ENCODE results near the gene GARIN5A.
A peak's percentile ranks its signal among the peaks of the same experiment; 100 is the strongest.
"Not testable (repeated sequence)": the region's sequence is repeated elsewhere in the genome, so short reads cannot be mapped to it uniquely, and the experiment has no call there.

The GARIN5A gene

DNA sequence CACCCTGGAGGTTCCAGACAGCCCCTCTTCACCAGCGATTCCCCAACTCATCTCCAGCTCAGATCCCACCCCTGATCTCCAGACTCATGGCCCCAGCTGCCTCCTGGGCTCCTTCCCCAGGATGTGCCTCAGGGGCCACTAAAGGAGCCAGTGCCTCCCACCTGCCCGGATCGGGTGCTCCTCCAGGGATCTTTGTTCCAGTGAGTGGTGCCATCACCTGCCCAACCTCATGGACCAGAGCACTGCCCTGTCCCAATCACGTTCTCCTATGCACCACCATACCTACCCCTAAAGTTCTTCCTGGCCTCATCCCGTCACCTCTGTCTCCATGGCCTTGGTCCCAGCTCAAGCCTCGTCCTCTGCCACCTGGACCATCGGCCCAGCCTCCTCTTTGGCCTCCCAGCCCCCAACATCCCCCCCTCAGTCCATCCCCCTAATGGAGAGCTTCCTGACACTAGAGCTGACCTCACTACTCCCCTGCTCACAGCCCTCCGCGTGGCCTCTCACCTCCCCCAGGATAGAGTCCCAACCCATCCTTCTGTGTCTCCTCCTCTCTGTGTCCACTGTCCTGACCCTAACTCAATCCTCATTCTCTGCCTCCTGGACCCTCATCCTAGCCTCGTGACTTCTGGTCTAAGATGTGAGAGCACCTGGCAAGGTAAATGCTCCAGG, 8.8 kb upstream of the GARIN5A start:
- ATAC-seq = no peak
- H3K9me3 Mint-ChIP-seq = no peaks in the 10 kb centered on the region
- H3K4me3 Mint-ChIP-seq = no peak overlapping the region
- peak overlapping the region; percentile 34 for H3K27ac Mint-ChIP-seq
- peaks cover 44% of the 10 kb centered on the region for H3K4me1 Mint-ChIP-seq
- no peak for DNase-seq (ENCODE audit: low spot score in 2 of 2)
- H3K36me3 Mint-ChIP-seq = peaks cover 56% of the 10 kb centered on the region

DNA sequence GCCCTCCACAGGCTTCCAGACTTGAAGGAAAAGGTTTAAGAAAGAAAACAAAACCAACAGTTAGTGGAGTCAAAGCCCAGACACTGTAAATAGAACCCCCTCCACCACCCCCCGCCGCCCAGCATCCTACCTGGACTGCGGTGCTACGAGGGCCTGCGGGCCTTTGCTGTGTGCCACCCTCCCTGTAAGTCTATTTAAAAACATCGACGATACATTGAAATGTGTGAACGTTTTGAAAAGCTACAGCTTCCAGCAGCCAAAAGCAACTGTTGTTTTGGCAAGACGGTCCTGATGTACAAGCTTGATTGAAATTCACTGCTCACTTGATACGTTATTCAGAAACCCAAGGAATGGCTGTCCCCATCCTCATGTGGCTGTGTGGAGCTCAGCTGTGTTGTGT, 6.3 kb upstream of the GARIN5A start:
- no peaks in the 10 kb centered on the region for H3K9me3 Mint-ChIP-seq
- ATAC-seq (no peak), DNase-seq (ENCODE audit: low spot score in 2 of 2) (no peak)
- peaks cover 39% of the 10 kb centered on the region for H3K4me1 Mint-ChIP-seq
- no peak overlapping the region for H3K27ac Mint-ChIP-seq
- H3K36me3 Mint-ChIP-seq = peaks cover 59% of the 10 kb centered on the region
- no peak overlapping the region for H3K4me3 Mint-ChIP-seq

DNA sequence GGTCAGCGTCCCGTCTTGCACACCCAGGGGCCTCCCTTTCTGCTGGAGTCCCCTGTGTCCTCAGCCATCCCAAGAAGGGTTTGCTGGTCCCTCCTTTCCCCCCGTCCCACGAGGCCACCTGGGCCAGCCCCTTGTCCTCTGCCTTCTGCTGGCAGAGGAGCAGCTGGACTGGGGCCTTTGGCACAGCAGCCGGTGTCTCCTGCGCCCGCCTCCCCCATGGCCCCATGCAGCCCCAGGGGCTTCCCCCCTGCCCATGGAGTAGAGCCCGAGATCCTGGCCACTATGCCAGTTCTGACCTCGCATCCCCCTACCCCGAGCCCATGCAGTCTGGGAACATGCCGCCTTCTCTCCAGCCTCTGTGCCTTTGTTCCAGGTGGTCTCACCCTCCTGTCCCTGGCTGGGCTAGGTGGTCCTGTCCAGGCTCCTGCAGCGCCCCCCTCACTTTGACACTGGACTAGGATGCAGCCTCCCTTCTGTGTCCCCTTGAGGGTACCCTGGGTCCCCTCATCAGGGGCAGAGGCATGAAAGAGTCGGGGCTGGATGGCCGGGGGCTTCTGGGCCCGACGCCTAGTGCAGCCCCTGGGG, 5.7 kb upstream of the GARIN5A start:
- no peak overlapping the region for H3K4me3 Mint-ChIP-seq
- peaks cover 64% of the 10 kb centered on the region for H3K36me3 Mint-ChIP-seq
- no peak overlapping the region for H3K27ac Mint-ChIP-seq
- DNase-seq (ENCODE audit: low spot score in 2 of 2) (no peak), ATAC-seq (no peak)
- H3K4me1 Mint-ChIP-seq = peaks cover 39% of the 10 kb centered on the region
- H3K9me3 Mint-ChIP-seq = no peaks in the 10 kb centered on the region

DNA sequence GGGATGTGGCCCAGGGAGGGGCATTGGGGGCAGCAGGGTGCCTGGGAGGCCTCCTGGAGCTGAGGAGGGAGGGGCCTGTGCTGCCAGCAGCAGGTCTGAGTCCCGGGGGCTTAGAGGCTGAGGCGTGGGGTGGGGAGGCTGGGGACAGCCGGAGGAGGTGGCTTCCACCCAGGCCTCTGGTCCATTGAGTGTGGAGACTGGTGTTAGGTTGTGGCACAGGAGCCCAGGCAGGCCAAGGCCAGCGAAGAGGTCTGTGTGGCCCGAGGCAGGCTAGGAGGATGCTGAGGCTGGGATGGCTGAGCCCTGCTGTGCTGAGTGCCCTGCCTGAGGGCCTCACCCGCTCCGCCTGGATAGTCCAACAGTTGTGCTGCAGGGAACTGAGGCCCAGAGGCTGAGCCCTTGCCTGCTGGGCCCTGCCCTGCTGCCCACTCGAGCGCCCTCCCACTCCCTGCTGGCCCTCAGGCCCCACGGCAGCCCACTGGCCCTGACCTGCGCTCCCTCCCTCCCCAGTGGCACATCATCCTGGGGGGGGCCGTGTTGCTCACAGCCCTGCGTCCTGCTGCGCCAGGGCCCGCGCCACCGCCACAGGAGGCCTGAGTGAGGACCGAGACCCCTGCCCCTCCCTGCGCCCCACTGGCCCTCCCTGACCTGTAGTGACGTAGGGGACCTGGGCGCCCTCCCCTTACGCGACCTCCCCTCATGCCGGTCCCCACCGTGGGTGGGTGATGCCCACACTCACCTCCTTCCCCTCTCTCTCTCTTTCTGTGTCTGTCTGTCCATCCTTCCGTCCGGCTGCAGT, 4.9 kb upstream of the GARIN5A start:
- H3K36me3 Mint-ChIP-seq = peaks cover 72% of the 10 kb centered on the region
- H3K4me3 Mint-ChIP-seq = no peak overlapping the region
- peak overlapping the region; percentile 81 for H3K27ac Mint-ChIP-seq
- ATAC-seq (no peak), DNase-seq (ENCODE audit: low spot score in 2 of 2) (no peak)
- H3K9me3 Mint-ChIP-seq = no peaks in the 10 kb centered on the region
- peaks cover 42% of the 10 kb centered on the region for H3K4me1 Mint-ChIP-seq

DNA sequence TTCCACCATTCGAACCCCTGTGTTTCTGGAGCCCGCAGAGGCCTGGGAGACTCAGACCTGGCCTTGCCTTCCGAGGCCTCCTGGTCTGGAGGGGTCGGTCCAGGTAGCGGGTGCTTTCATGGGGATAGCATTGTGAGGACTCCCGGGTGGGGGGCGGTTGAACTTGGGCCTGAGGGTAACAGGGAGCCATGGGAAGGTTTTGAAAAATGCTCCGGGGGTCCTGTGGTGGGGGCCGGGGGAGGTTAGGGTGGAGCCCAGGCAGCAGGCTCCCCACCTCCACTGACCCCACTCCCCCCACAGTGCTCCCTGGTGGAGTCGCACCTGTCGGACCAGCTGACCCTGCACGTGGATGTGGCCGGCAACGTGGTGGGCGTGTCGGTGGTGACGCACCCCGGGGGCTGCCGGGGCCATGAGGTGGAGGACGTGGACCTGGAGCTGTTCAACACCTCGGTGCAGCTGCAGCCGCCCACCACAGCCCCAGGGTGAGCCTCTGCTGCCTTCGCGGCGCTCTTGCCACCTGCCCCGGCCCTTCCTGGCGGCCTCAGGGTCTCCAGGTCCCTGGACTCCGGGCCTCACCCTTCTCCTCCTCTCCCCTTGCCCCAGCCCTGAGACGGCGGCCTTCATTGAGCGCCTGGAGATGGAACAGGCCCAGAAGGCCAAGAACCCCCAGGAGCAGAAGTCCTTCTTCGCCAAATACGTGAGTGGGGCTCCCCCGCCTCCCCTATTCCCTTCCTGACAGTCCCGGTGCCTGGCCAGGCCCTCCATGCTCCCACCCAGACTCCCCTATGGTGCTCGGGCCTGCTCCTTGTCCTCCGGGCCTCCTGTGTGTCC, 3.8 kb upstream of the GARIN5A start:
- Mint-ChIP-seq H3K36me3 (peaks cover 81% of the 10 kb centered on the region), H3K4me1 (peaks cover 48% of the 10 kb centered on the region), H3K4me3 (no peak overlapping the region), H3K9me3 (no peaks in the 10 kb centered on the region), H3K27ac (peak overlapping the region; percentile 81)
- no peak for ATAC-seq
- DNase-seq (ENCODE audit: low spot score in 2 of 2) = no peak

DNA sequence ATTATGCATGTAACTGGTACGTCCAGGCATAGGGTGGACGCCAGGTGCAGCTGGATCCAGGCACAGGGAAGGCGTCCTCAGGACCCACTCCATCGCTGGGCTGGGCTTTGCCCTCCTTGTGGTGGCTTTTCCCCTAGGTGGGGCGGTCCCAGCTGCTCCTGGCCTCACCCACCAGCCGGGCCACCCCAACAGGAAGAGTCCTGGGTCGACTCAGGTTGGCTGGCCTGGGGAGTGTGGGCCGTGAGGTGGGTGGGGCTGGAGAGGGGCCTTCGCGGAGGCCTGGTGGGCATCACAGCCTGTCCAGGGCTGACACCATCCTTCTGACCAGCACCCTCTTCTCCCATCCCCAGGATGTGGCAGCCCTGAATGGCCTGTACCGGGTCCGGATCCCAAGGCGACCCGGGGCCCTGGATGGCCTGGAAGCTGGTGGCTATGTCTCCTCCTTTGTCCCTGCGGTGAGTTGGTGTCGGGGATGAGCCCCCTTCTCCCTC, 3.2 kb upstream of the GARIN5A start:
- DNase-seq (ENCODE audit: low spot score in 2 of 2) (no peak), ATAC-seq (no peak)
- no peak overlapping the region for H3K4me3 Mint-ChIP-seq
- peaks cover 80% of the 10 kb centered on the region for H3K36me3 Mint-ChIP-seq
- H3K9me3 Mint-ChIP-seq = no peaks in the 10 kb centered on the region
- no peak overlapping the region for H3K27ac Mint-ChIP-seq
- peaks cover 51% of the 10 kb centered on the region for H3K4me1 Mint-ChIP-seq

DNA sequence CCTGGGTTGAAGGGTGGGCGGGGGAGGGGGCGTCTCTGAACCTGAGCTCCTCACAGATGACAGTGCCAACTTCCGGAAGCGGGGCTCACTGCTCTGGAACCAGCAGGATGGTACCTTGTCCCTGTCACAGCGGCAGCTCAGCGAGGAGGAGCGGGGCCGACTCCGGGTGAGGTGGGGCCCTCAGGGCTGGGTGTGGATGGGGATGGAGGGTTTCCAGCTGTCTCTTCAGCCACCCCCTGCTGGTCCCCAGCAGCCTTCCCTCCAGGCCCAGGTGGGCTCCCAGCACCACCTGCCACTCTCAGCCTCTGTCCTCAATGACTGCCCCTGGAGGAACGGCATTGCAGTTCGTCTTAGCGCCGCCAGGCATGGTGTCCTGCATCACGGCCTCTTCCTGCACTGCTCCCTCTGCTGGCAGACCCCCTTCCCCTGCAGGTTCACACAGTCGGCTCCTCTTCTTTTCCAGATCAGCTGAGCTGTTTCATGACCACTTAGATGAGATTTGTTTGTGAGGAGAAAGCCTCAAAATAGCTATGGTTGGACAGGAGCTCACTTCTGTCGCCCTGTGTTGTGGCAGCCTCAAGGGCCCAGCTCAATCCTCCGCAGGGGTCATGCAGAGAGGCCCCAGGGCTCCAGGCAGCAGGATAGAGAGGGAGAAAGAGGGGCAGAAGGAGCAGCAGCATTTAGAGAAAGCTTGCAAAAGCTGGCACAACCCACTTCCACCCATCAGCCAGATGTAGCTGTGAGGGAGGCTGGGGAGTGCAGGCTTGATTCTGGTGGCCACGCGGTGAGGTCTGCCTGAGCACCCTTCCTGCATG, 2.5 kb upstream of the GARIN5A start:
- Mint-ChIP-seq H3K4me1 (peaks cover 51% of the 10 kb centered on the region), H3K4me3 (no peak overlapping the region), H3K27ac (peak overlapping the region; percentile 22), H3K36me3 (peaks cover 73% of the 10 kb centered on the region), H3K9me3 (no peaks in the 10 kb centered on the region)
- no peak for ATAC-seq
- no peak for DNase-seq (ENCODE audit: low spot score in 2 of 2)

- H3K27ac Mint-ChIP-seq = peak overlapping the region; percentile 97
- H3K9me3 Mint-ChIP-seq = no peaks in the 10 kb centered on the region
- H3K4me1 Mint-ChIP-seq = peaks cover 51% of the 10 kb centered on the region
- DNase-seq (ENCODE audit: low spot score in 2 of 2) = no peak
- peaks cover 61% of the 10 kb centered on the region for H3K36me3 Mint-ChIP-seq
- no peak for ATAC-seq
- H3K4me3 Mint-ChIP-seq = peak overlapping the region; percentile 98
Observed at GRCh38 chr19:50477751-50478515, 1.3 kb upstream of the GARIN5A start.

DNA sequence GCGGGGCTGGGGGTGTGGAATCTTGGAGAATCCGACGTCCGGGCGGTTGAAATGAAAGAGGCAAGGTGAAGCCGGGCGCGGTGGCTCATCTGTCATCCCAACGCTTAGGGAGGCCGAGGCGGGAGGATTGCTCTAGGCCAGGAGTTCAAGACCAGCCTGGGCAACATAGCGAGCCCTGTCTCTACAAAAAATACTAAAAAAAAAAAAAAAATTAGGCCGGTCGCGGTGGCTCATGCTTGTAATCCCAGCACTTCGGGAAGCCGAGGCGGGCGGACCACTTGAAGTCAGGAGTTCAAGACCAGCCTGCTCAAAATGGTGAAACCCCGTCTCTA, 225 bp upstream of the GARIN5A start:
- peak overlapping the region; percentile 98 for H3K4me3 Mint-ChIP-seq
- peak overlapping the region; percentile 97 for H3K27ac Mint-ChIP-seq
- DNase-seq (ENCODE audit: low spot score in 2 of 2) (no peak), ATAC-seq (no peak)
- peaks cover 51% of the 10 kb centered on the region for H3K4me1 Mint-ChIP-seq
- H3K36me3 Mint-ChIP-seq = peaks cover 58% of the 10 kb centered on the region
- no peaks in the 10 kb centered on the region for H3K9me3 Mint-ChIP-seq

DNA sequence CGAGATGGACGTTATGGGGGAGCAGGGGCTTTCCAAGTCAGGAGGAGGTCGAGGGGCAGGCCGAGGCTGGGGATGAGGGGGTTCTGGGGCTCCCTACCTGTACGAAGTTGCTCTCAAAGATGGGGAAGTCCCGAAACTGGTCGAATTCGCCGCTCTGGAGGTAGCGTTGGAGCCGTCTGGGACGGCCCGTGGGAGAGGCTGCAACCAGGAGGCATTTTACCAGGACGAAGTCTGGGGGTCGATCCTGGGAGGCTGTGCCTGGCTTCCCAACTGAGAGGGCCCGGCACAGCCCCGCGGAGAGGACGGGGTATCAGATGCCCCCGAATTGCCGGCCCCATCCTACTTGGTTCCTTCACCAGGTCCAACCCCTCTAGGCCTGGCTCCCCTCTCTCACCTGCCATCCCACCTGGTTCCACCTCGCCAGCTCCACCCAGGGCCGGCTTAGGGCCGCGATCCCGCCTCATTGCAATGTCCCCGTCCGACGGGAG, 868 bp downstream of the GARIN5A start:
- ATAC-seq = no peak
- no peak for DNase-seq (ENCODE audit: low spot score in 2 of 2)
- Mint-ChIP-seq H3K27ac (peak overlapping the region; percentile 97), H3K4me3 (peak overlapping the region; percentile 98), H3K36me3 (peaks cover 53% of the 10 kb centered on the region), H3K4me1 (peaks cover 45% of the 10 kb centered on the region), H3K9me3 (no peaks in the 10 kb centered on the region)

- ATAC-seq (no peak), DNase-seq (ENCODE audit: low spot score in 2 of 2) (no peak)
- peaks cover 47% of the 10 kb centered on the region for H3K36me3 Mint-ChIP-seq
- peaks cover 44% of the 10 kb centered on the region for H3K4me1 Mint-ChIP-seq
- H3K4me3 Mint-ChIP-seq = peak overlapping the region; percentile 98
- peak overlapping the region; percentile 97 for H3K27ac Mint-ChIP-seq
- no peaks in the 10 kb centered on the region for H3K9me3 Mint-ChIP-seq
Observed at GRCh38 chr19:50475101-50475568, 1.5 kb downstream of the GARIN5A start.

GRCh38 chr19:50473336-50473735, 3.3 kb downstream of the GARIN5A start:
- Mint-ChIP-seq H3K36me3 (peaks cover 34% of the 10 kb centered on the region), H3K4me1 (peaks cover 35% of the 10 kb centered on the region), H3K27ac (peak overlapping the region; percentile 21)
- not testable (repeated sequence) for H3K4me3 Mint-ChIP-seq; DNase-seq (ENCODE audit: low spot score in 2 of 2); H3K9me3 Mint-ChIP-seq; ATAC-seq

DNA sequence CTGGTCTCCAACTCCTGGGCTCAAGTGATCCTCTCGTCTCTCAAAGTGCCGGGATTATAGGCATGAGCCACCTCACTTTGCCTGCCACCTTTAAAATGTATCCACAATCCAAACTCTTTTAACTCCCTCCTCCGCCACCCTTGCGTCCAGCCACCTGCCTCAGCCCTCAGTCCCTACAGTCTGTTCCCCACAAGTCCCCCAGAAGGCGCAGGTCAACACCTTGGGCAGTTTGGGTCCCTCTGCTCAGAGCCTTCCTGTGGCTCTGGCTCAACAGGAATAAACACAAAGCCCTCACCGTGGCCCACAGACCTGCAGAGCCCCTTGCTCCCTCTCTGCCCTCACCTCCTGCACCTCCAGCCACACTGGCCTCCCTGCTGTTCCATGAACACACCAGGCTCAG, 7.8 kb downstream of the GARIN5A start:
- no peaks in the 10 kb centered on the region for H3K4me1 Mint-ChIP-seq
- H3K9me3 Mint-ChIP-seq = no peaks in the 10 kb centered on the region
- no peak overlapping the region for H3K4me3 Mint-ChIP-seq
- ATAC-seq (no peak), DNase-seq (ENCODE audit: low spot score in 2 of 2) (no peak)
- H3K36me3 Mint-ChIP-seq = no peaks in the 10 kb centered on the region
- H3K27ac Mint-ChIP-seq = no peak overlapping the region

GRCh38 chr19:50467566-50467965, 9.1 kb downstream of the GARIN5A start:
- H3K4me3 Mint-ChIP-seq = no peak overlapping the region
- H3K9me3 Mint-ChIP-seq = no peaks in the 10 kb centered on the region
- H3K27ac Mint-ChIP-seq = no peak overlapping the region
- H3K36me3 Mint-ChIP-seq = no peaks in the 10 kb centered on the region
- ATAC-seq = no peak
- no peaks in the 10 kb centered on the region for H3K4me1 Mint-ChIP-seq
- no peak for DNase-seq (ENCODE audit: low spot score in 2 of 2)

Measured in stimulated activated effector memory CD8-positive, alpha-beta T cell treated with anti-CD3 and anti-CD28 coated beads, Interleukin-12 subunit alpha, Interleukin-12 subunit beta, amount 100 ng/mL, for 72 hours (primary cell).